Measurements from ENCODE around the gene ANKFY1. TPM values are rescaled to one million over a fixed set of nuclear protein-coding genes. Genes with fewer than 3 reads are reported as not detected.

Gene ANKFY1
- total RNA-seq, 4 donors from 2014 or later, result 25.6 to 70.6 (median 44.9) TPM

DNA sequence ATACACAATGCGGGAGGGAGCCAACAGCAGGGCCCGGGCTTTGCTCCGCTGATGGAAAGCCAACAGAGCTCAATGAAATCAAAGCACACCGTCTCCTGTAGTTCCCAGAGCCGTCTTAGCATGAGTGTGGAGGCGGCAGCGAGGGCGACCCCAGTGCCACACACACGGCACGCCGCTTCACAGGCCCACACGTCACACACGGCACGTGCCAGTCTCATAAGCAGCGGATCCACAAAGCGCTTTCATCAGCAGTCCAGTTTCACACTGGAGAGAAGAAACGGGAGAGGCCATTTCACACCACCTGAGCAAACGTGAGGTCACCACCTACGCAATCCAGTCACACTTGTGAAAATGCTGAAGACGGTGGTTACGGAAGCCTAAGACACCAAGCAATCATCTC lies 86.0 kb downstream of the ANKFY1 start:
- H3K27ac ChIP-seq, result no peak overlapping the region
- H3K9me3 ChIP-seq, result no peaks in the 10 kb centered on the region
- H3K4me1 ChIP-seq, result no peaks in the 10 kb centered on the region
- 96% methylated on average over 21 of the region's 21 CpGs for WGBS
- no peak overlapping the region for H3K4me3 ChIP-seq
- H3K36me3 ChIP-seq, result peaks cover 95% of the 10 kb centered on the region
- no peak for DNase-seq (ENCODE audit: low spot score in 2 of 2)
- no peaks in the 10 kb centered on the region for H3K27me3 ChIP-seq
- TF ChIP-seq POLR2AphosphoS5 (IDR thresholded peaks at IDR 0.05), result no peak

DNA sequence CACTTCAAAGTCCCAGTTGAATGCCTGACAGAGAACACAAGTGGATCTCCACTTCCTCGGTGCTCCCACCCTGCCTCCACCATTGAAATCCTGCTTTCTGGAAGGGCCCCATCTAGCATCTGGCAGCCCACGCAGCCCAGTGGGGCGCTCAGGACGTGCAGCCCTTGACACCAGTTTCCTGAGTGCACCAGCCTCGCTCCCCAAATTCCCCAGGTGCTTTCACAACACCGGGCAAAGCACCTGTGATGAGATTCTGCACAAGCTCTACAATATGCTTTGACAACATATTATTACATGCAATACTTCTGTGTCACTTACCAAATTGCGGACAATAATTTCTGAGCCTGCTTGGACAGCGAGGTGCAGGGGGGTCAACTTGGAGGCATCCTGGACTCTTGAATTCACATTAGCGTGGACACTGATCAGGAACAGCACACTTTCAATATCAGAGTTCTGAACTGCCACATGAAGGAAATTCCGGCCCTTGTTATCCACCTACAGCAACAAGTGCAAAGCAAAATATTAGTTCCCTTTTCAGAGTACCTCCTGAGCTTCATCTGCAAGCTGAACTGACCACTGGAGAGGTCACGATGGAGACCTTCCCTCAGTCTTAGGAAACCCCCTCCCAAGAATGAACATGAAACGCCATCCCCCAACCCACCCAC lies 86.8 kb downstream of the ANKFY1 start:
- H3K36me3 ChIP-seq, result peaks cover 95% of the 10 kb centered on the region

DNA sequence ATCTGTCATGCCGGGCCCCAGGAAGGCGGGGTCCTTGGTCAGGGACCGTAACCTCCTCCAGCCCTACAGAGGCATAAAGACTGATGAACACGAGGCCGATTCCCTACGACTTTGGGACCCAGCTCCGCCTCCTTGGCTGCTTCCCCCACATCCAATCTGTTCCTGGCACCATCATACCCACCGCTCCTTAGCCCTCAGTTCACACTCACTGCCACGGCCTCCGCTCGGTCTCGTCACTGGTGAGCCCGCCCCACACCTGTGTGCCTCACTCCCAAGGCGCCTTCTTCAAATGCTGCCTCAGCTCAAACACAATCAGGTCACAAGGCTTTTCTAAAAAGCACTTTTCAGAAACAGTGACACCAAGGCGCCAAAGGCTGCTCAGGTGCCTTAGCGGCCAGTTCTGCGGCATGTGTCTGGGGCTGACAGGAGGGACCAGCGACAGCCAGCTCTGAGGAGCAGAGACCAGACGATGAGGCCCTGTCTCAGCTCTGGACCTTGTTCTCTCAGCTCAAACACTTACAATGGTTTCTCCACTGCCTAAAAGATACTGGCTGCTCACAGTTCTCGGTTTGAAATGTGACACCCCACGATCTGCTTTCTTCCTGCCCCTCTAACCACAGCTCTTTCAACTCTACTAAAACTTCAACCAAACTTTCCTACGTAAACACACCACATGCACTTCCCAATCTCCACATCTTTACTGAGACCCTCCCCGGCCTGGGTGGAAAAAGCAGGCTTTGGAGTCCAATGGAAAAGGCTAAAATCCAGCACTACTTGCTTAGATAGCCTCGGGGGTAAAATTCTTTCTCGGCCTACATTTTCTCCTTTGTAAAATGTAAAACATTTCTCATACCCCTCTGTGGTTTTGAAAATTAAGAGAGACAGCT lies 87.6 kb downstream of the ANKFY1 start:
- Histone ChIP-seq H3K27ac (no peak overlapping the region), H3K27me3 (no peaks in the 10 kb centered on the region), H3K36me3 (peaks cover 95% of the 10 kb centered on the region), H3K4me1 (no peaks in the 10 kb centered on the region), H3K4me3 (no peak overlapping the region), H3K9me3 (no peaks in the 10 kb centered on the region)
- no peak for DNase-seq (ENCODE audit: low spot score in 2 of 2)
- WGBS, result 76% methylated on average over 25 of the region's 25 CpGs
- TF ChIP-seq POLR2A (IDR thresholded peaks at IDR 0.05) (no peak), EP300 (IDR thresholded peaks at IDR 0.05) (no peak), POLR2AphosphoS5 (IDR thresholded peaks at IDR 0.05) (no peak)
- TF ChIP-seq, protein P1, sequence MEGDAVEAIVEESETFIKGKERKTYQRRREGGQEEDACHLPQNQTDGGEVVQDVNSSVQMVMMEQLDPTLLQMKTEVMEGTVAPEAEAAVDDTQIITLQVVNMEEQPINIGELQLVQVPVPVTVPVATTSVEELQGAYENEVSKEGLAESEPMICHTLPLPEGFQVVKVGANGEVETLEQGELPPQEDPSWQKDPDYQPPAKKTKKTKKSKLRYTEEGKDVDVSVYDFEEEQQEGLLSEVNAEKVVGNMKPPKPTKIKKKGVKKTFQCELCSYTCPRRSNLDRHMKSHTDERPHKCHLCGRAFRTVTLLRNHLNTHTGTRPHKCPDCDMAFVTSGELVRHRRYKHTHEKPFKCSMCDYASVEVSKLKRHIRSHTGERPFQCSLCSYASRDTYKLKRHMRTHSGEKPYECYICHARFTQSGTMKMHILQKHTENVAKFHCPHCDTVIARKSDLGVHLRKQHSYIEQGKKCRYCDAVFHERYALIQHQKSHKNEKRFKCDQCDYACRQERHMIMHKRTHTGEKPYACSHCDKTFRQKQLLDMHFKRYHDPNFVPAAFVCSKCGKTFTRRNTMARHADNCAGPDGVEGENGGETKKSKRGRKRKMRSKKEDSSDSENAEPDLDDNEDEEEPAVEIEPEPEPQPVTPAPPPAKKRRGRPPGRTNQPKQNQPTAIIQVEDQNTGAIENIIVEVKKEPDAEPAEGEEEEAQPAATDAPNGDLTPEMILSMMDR (IDR thresholded peaks at IDR 0.05), result no peak

More for the DNA sequence above, 86.8 kb downstream of the ANKFY1 start:
- Histone ChIP-seq H3K27ac (no peak overlapping the region), H3K4me3 (no peak overlapping the region), H3K4me1 (no peaks in the 10 kb centered on the region), H3K27me3 (no peaks in the 10 kb centered on the region), H3K9me3 (no peaks in the 10 kb centered on the region)
- DNase-seq (ENCODE audit: low spot score in 2 of 2), result no peak
- 78% methylated on average over 12 of the region's 12 CpGs for WGBS
- TF ChIP-seq, protein P1 (IDR thresholded peaks at IDR 0.05), result no peak
- TF ChIP-seq POLR2AphosphoS5 (IDR thresholded peaks at IDR 0.05) (no peak), POLR2A (IDR thresholded peaks at IDR 0.05) (no peak), EP300 (IDR thresholded peaks at IDR 0.05) (no peak)

DNA sequence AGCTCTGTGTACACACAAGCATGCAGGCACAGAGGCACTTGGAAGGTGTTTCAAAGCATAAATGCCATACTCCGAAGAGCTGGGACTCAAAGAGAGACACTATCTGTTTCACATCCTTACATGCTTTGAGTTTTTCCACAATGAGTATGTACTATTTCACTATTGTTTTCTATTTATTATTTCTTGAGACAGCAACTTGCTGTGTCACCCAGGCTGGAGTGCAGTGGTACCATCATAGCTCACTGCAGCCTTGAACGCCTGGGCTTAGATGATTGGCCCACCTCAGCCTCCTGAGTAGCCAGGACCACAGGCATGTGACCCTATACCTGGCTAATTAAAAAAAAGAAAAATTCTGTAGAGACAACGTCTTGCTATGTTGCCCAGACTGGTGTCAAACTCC lies 89.2 kb downstream of the ANKFY1 start:
- WGBS, result 92% methylated on average over 3 of the region's 3 CpGs
- peaks cover 97% of the 10 kb centered on the region for H3K36me3 ChIP-seq
- H3K27ac ChIP-seq, result no peak overlapping the region

DNA sequence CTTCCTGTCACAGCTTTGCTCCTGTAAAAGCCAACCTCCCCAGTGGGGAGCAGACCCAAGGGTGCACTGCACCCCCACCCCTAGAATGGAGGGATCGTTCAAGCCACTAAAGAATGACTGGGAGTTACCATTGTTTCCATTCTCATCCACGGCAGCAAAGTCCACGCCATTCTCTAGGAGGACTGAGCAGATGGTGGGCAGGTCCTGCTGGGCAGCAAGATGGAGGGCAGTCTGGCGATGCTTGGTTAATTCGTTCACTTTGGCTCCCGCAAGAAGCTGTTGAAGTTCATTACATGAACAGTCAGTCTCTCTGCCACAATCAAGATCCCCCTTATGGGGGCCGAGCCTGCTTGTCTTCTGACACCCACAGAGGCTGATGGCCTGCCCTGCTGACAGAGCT lies 90.0 kb downstream of the ANKFY1 start:
- no peak overlapping the region for H3K27ac ChIP-seq
- TF ChIP-seq POLR2AphosphoS5 (IDR thresholded peaks at IDR 0.05) (no peak), POLR2A (IDR thresholded peaks at IDR 0.05) (no peak), EP300 (IDR thresholded peaks at IDR 0.05) (no peak)
- TF ChIP-seq, protein P1 (IDR thresholded peaks at IDR 0.05), result no peak
- no peak for DNase-seq (ENCODE audit: low spot score in 2 of 2)
- no peaks in the 10 kb centered on the region for H3K27me3 ChIP-seq
- peaks cover 97% of the 10 kb centered on the region for H3K36me3 ChIP-seq
- no peaks in the 10 kb centered on the region for H3K9me3 ChIP-seq
- 92% methylated on average over 3 of the region's 7 CpGs for WGBS
- H3K4me3 ChIP-seq, result no peak overlapping the region
- no peaks in the 10 kb centered on the region for H3K4me1 ChIP-seq

More for the DNA sequence above, 89.2 kb downstream of the ANKFY1 start:
- DNase-seq (ENCODE audit: low spot score in 2 of 2), result no peak
- no peaks in the 10 kb centered on the region for H3K27me3 ChIP-seq
- TF ChIP-seq, protein P1 (IDR thresholded peaks at IDR 0.05), result no peak
- TF ChIP-seq POLR2AphosphoS5 (IDR thresholded peaks at IDR 0.05) (no peak), POLR2A (IDR thresholded peaks at IDR 0.05) (no peak), EP300 (IDR thresholded peaks at IDR 0.05) (no peak)
- no peak overlapping the region for H3K4me3 ChIP-seq
- no peaks in the 10 kb centered on the region for H3K4me1 ChIP-seq
- H3K9me3 ChIP-seq, result no peaks in the 10 kb centered on the region
